Epithelial cell of esophagus (primary cell): ENCODE measurements around the gene DMC1.

ENCODE experiments used
- DNase-seq: peaks from one replicate; pipeline ENCODE4 v3.0.0; 2010; ENCODE audit warnings: low read depth
- H3K4me3 ChIP-seq: 2 replicates; pipeline ENCODE4 v1.5.1; 2011; ENCODE audit warnings: mild to moderate bottlenecking, low read length, control low read depth
- CTCF ChIP-seq: IDR thresholded peaks from 2 replicates; pipeline ENCODE4 v1.5.1; 2011; ENCODE audit warnings: low read depth, mild to moderate bottlenecking, low read length, control low read depth, inconsistent platforms; ENCODE audit not compliant: insufficient read depth; ENCODE audit errors: missing control alignments

DMC1 gene

GRCh38 chr22:38612217-38613006 lies 42.4 kb upstream of the DMC1 start:
- no peak for TF ChIP-seq CTCF
- no peak overlapping the region for H3K4me3 ChIP-seq
- DNase-seq: peak; percentile 25

- no peak overlapping the region for H3K4me3 ChIP-seq
- no peak for DNase-seq
- TF ChIP-seq CTCF: no peak
Measured at GRCh38 chr22:38611559-38611958, 41.6 kb upstream of the DMC1 start.

GRCh38 chr22:38610234-38610633 lies 40.3 kb upstream of the DMC1 start:
- no peak for DNase-seq
- TF ChIP-seq CTCF: no peak
- no peak overlapping the region for H3K4me3 ChIP-seq

- no peak for DNase-seq
- no peak overlapping the region for H3K4me3 ChIP-seq
- TF ChIP-seq CTCF: no peak
Measured at GRCh38 chr22:38608992-38609750, 39.2 kb upstream of the DMC1 start.

- TF ChIP-seq CTCF: no peak
- no peak for DNase-seq
- H3K4me3 ChIP-seq: no peak overlapping the region
Measured at GRCh38 chr22:38607680-38608079, 37.7 kb upstream of the DMC1 start.

- no peak for TF ChIP-seq CTCF
- H3K4me3 ChIP-seq: no peak overlapping the region
- no peak for DNase-seq
Measured at GRCh38 chr22:38602166-38602565, 32.2 kb upstream of the DMC1 start.
